GM03348 (cell line): ENCODE measurements around the gene DPP8.
"Not testable (repeated sequence)": the region's sequence is repeated elsewhere in the genome, so short reads cannot be mapped to it uniquely, and the experiment has no call there.

Experiments
- DNase-seq: peaks from one replicate; pipeline ENCODE4 v3.0.0; 2012; ENCODE audit warnings: low spot score

The DPP8 gene

DNA sequence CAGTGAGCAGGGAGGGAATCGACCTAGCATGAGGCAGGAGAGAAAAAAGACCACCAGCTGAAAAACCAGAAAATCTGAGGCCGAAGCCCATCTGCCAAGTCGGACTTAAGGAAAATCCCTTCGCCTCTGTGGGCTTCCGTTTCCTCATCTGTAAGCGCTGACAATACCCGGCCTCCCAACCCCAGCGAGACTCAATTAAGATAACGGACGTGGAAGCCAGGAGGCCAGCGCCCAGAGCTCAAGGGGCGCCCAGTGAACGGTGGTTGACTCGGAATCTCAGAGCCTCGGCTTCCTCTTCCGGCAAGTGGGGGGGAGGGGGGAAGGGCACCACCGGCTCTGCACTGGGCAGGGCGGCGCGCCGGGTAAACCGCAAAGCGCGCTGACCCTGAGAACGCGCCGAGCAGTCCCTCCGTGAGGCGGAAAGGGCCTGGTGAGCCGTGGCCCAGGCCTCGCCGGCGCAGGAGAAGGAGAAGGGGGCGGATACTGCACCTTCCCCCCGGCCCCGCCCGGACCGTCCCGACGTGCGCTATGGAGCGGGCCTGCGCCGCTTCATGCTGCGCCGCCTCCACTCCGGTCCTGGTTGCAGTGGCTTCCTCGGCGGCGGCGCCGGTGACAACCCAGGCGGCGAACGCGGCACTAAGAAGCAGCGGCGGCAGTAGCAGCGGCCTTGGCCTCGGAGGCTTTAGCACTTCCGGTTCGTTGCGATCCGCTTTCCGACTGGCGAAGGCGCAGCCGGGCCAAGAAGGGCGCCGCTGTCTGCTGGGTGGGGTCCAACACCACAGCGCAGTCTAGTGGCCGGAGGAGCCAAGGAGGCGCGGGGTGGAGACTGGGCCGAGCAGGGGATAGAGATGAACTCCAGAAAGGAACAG is at the start of gene DPP8:
Gene DPP8 (minus strand): TSS at position 693 of the 869 bp plus-strand sequence. CDS start 5,136 bp downstream, outside the sequence.
- DNase-seq, result peak; percentile 94

DNA sequence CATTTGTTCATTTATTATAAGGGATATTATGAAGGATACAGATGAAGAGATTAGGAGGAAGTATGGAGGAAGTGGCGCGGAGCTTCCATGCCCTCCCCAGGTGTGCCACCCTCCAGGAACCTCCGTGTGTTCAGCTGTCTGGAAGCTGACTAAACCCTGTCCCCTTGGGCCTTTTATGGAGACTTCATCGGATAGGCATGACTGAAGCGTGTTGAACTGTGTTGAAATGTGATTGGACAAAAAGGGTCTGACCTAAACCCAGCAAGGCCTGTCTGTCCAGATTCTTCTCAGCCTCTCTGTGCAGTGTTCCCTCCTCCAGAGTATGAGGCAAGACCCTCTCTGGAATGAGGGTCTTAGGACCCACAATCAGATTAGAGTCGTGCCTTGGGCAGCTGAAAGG is 44.4 kb upstream of the DPP8 start:
- DNase-seq, result no peak

DNA sequence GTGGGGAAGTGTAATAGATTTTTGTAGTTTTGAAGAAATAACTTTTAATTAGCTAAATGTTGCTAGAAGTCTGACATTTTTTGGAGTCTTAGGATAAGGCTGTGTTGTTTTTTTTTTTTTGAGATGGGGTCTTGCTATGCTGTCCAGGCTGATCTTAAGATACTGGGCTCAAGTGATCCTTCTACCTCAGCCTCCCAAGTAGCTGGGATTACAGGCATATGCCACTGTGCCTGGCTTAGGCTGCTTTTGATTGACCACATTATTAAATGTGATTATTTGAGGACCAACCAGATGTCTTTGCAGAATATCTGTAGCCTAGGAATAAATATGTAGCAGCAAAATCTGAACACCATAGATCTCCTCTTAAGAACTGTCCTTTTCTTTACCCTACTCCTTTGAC is 42.5 kb upstream of the DPP8 start:
- no peak for DNase-seq

DNA sequence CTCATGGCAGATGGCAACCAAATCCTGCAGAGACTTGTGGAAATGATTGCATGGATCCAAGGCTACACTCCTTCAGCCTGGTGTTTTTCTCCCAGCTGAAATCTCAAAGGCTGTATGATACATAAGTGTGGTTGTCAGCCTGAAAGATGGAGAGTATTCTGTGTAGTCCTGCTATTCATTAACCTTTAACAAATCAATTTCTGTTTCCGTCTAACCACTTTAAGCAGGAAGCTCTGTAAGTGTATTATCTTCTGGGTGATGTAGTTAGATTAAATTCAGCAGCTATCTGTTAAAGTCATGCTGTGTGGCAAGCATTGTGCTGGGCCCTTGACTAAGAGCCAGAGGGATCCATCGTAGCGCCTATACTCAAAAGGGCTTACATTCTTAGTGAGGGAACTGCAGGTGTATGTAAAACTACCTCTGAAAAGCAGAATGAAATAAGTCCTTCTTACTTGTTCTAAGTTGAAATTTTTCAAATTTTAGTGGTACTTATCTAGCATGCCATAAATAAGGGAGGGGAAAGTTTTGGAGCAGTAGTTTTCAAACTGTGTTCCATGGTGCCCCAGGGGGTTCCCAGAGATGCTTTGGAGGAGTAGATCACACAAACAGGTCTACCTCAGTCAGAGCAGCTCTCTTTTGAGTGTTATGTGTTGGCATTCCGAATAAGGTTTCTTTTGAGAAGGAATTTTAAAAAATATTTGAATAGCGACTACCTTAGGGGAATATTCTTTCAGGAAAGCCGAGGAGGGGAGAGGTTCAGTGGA is 41.7 kb upstream of the DPP8 start:
- no peak for DNase-seq

DNA sequence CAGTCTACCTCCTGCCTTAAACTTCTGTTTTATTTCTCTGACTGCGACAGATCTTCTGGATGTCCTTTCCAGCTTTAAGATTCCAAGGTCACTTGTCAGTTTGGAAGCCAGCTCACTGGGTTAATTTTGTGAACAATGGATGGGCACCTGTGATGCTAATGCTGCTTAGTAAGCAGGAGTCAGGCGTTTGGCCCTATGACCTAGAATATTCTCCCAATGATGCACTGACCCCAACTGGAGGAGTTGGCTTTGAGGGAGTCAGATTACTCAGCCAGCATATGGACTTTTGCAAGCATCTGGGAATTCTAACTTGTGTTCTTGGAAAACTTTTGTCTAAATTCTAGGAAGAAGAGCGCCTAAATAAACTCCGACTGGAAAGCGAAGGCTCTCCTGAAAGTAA is 40.8 kb upstream of the DPP8 start:
- peak; percentile 41 for DNase-seq

DNA sequence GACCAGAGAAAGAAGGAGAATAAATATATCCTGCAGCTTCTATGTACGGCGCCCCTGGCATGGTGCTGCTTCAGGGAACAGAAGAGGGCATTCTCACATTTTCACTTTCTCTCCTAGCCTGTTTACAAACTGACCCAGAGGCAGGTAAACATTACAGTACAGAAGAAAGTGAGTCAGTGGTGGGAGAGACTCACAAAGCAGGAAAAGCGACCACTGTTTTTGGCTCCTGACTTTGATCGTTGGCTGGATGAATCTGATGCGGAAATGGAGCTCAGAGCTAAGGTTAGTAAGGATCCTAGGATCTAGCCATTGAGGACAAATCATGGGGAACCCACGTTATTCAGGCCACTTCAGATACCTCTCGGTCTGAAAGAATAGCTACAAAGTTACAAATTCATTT is 39.1 kb upstream of the DPP8 start:
- DNase-seq, result no peak

DNA sequence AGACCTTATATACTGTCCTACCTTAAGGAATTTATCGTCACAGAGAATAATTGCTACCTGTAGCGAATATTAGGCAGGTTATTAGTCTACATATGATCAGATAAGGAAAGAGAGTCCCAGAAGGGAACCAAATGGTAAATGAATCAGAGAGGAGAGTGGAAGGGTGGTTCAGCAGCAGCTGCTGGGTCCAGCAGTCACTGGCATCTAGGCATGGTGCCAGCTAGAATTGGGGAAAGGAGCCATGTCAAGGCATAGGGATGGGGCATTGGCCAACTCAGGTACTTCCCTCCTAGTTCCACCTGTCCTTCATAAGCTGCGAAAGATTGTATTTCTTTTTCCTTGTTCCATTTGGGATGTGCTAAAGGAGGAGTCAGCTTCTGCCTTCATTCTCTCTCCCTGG is 36.2 kb upstream of the DPP8 start:
- no peak for DNase-seq

DNA sequence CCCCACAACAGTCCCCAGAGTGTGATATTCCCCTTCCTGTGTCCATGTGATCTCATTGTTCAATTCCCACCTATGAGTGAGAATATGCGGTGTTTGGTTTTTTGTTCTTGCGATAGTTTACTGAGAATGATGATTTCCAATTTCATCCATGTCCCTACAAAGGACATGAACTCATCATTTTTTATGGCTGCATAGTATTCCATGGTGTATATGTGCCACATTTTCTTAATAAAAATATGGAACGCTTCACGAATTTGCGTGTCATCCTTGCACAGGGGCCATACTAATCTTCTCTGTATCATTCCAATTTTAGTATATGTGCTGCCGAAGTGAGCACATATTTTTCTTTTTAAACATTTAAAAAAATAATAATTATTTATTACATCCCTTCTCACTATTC is 35.4 kb upstream of the DPP8 start:
- not testable (repeated sequence) for DNase-seq

DNA sequence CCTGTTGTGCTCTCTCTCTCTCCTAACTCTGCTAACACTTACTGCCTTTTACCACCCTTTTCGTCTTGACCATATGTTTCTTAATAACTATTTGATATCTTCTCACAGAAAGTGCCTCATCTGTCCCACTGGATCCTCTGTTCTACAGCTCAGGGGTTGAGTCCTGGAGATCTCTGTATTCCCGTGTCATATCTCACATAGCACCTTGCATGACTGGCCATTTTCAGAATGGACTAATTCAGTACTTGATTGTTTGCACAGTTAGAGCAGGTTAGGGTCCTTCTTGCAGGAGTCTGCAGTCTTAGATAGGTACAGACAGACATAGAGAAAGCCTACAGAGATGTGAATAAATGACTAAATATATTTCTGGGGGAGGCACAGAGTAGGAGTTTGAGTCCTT is 33.7 kb upstream of the DPP8 start:
- DNase-seq, result no peak

DNA sequence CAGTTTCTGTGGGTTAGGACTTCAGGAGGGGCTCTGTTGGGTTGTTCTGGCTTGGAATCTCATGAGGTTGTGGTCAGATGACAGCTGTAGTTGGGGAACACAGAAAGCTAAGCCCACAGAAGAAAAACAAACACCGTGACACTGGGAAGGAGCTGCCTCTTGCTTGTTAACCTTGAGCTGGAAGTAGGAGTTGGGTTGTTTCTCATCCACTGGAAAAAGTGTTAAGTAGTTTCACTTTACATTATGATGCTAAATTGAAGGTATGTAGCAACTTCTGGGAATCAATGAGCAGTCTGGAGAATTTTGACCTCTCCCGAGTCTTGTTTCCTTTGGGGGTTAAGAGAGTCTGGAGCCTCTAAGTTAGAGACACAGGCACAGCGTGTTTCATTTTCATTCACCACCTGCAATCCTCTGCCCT is 33.2 kb upstream of the DPP8 start:
- no peak for DNase-seq

DNA sequence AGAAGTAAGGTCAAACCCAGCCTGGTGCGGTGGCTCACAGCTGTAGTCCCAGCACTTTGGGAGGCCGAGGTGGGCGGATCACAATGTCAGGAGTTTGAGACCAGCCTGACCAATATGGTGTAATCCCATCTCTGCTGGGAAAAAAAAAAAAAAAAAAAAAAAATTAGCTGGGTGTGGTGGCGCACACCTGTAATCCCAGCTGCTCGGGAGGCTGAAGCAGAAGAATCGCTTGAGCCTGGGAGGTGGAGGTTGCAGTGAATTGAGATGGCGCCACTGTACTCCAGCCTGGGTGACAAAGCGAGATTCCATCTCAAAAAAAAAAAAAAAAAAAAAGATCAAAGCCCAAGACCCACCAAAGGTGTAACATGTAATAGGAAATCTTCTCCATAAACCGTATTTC is 31.8 kb upstream of the DPP8 start:
- DNase-seq, result not testable (repeated sequence)

DNA sequence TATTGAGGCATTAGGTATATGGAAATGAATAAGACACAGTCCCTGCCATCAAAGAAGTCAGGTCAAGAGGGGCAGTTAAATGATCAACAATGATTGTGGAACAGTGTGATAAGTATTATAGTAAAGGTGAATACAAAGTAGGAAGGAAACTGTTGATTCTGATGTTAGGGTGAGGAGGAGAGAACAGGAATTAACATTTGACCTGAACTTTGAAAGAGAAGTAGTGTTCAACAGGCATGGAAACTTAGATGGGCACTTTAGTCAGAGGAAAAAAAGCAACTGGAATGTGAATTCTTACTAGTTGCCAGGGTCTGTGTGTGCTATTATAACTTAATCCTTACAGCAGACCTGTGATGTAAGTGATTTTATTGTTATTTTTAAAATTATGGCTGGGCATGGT is 30.4 kb upstream of the DPP8 start:
- no peak for DNase-seq

DNA sequence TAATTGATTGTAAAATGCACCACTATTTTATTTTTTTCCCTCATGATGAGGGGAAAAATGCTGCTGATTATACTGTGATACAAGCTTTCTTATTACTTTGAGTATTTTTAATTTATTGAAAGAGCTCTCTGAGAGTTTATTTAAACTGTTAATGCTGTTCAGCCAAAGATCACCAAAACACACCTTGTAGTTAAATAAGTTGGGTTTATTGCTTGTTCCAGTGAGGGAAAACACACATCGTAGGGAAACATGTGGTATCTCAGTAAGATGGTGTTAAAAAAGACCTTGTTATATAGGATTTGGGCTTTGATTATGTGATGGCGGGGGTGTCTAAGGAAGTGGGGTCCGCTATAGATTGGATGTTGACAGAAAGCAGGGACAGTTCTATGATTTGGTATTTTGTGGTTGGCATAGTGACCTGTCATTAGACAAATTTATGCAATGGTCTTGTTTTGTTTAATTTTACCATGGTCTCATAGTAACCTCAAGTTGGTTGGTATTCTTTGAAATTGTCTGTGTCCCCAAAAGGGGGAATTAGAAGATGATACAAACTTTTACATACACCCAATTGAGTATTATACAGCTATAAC is 23.8 kb upstream of the DPP8 start:
- no peak for DNase-seq

DNA sequence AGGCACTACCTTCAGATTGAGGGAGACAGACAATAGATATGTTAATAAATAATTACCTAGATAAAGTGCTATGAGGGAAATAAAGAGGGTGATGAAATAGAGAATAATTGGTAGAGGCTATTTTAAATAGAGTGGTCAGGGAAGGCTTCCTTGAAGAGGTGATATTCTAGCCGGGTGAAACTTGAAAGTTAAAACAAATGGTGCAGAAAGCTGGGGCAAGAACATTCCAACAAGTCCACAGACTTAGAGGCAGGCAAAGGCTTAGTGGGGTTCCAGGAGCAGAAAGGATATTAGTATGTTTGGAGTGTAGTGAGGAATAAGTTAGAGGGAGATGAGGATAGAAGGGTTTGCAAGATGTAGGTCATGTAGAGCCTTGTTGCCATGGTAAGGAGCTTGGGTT is 22.8 kb upstream of the DPP8 start:
- DNase-seq, result no peak

DNA sequence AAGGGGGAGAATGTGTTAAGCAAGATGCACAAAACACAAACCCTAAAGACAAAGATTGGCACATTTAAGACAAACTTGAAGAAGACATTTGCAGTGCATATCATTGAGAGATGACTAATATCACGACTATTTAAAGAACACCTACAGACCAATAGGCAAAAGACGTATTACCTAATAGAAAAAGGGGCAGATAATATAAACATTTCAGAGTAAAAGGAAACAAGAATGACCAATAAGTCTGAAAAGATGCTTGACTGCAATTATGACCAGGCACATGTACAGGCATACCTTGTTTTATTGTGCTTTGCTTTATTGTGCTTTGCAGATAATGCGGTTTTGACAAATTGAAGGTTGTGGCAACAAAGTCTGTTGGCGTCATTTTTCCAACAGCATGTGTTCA is 17.7 kb upstream of the DPP8 start:
- DNase-seq, result no peak

DNA sequence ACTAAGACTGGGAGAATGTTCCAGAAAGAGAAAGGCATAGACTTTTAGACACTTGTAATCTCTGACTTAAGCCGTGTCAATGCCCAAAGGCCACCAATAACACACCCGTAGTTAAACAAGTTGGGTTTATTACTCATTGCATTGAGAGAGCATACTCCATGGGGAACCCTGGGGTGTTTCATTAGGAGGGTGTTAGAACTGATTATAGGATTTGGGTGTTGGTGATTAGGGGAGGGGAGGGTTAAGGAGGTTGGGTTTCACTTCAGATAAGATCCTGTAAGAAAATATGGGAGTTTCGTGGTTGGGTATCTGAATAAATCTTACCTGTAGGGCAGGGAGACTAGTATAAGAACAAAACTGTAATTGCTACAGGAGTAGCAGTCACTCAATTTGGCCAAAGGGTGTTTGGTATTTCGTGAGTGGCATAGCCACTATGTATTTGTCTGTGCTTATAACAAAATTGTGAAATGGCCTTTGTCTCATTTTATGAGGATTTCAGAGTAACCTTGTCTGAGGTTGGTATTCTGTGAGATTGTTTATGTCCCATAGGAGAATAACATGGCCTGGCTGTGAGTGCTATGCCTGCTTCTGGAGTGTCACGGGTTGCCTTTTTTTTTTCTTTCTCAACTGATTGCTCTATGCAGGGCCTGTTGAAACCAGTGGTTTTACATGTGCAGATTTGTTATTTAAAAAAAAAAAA is 15.7 kb upstream of the DPP8 start:
- no peak for DNase-seq

DNA sequence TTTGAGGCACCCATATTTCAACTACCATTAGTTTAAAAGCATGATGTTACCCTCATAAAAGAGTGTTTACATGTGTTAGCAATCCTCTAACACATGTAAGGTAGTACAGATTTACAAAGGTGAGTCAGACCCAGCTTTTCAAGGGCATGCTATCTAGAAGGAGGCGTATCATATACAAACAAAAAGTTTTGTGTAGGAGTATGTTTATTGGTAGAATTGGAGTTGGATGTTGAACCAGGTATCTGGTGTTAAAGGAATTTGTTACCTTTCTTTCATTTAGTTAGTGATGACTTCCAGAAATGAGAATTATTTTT is 15.2 kb upstream of the DPP8 start:
- no peak for DNase-seq

DNA sequence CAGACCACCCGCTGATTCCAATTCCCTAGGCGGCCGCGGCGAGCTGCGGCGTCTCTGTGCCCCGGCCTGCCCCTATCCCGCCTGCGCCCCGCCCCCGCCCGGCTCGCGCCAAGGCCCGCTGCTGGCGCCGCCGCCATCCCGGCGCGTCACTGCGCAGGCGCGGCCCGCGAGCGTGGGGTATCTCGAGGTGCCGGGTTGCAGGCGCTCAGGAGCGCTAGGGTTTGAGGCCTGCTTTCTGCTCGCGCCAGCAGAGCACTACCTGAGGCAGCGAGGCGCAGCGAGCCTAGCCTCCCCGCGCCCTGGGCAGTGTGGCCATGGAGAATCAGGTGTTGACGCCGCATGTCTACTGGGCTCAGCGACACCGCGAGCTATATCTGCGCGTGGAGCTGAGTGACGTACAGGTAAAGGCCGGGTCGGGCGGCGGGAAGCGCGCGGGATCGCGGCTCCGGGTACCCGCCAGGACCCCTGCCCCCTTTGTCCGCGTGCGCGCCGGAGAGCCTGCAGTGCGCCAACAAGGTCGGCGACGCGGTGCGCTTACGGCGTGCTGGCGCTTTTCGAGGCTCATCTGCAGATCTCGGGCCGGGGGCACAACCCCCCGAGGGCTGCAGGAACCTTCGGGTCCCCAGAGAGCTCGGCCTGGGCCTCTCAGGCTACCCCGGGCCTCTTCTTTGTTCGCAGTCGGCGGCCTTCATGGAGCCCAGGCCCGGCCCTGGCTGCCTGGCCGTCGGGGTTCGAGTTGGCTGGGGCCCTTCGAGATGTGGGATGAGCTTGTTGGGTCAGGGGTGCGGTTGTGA is 13.0 kb upstream of the DPP8 start, which contains the start of gene HACD3:
Gene HACD3 (plus strand): TSS at position 146 of the 794 bp plus-strand sequence. CDS start 169 bp downstream, at position 315.
- peak; percentile 99 for DNase-seq

DNA sequence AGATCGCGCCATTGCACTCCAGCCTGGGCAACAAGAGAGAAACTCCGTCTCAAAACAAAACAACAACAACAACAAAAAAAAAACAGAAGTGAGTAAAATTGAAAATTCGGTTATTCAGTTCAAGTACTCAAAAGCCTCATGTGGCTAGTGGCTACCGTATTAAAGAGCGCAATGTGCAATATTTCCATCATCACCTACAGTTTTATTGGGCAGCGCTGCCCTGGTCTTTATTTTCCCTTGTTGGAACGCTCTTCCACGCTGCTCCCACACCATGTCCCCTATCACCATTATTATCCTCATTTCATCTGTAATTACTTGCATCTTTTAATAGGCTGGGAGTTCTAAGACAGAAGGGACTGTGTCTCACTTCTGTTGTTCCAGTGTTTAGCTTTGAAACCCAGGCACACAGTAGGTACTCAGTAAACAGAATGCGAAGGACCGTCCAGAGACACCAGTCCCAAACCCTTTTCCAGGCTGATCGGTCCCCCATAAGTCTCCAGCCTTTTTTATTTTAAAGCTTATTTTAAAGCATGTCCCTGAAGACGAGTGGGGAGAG is 12.4 kb upstream of the DPP8 start:
- no peak for DNase-seq

DNA sequence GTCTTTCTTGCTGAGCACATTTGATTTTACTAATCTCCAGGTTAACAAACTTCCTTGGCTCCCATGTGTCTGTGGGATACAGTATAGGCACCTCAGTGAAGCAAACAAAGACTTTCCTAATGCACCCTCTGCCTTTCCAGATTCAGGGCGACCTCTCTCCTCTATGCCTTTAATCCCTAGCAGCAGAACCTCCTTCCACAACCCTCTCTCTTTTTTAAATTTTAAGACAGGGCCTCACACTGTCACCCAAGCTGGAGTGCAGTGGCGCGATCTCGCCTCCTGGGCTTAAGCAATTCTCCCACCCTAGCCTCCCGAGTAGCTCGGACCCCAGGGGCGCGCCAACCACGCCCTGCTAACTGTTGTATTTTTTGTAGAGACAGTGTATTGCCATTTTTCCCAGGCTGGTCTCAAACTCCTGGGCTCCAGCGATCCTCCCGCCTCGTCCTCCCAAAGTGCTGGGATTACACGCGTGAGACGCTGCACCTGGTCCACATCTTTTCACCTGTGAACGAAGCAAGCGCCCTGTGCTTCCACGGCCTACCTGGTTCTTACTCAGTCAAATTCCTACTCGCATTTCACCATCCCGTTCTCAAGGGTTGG is 11.1 kb upstream of the DPP8 start:
- DNase-seq, result no peak

DNA sequence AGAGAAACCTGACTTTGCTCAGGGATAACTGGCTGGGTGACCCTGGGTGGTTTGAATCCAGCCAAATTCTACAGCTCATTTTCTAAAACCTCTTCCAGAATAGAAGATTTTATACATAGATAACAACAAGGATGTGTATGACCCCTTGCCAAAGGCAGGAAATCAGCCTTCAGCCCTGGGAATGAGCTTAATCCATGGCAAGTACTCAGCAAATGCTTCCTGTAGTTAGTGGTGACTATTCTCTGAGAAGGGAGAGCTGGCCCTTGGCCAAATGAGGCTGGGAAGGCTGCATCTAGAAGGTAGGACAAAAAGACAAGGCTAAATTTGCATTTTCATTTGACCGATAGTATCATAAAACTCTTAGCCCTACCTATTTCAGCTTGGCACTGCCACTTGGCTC is 8.1 kb upstream of the DPP8 start:
- no peak for DNase-seq
